Kidney (tissue), 14 donors: ENCODE measurements around the gene TBX15. TPM values are rescaled to one million over a fixed set of nuclear protein-coding genes. Genes with fewer than 3 reads are reported as not detected.

Experiments used
- DNase-seq, 5 donors: peaks; one replicate each; pipeline ENCODE4 v3.0.0-alpha.2; 2013 to 2020
- FAIRE-seq: peaks from 2 replicates; lab custom pipeline; 2012; peaks lifted over from hg19 to GRCh38; lab: Jason Lieb, UNC
- H3K27ac ChIP-seq, 2 donors: one replicate each; pipeline ENCODE4 v1.7.0; 2013; ENCODE audit warnings: low read depth in 2 of 2, low read length in 2 of 2, inconsistent platforms in 1 of 2
- H3K27me3 ChIP-seq: one replicate; pipeline ENCODE4 v1.7.1; 2013; ENCODE audit warnings: low read length, inconsistent platforms; ENCODE audit not compliant: control insufficient read depth, insufficient read depth
- H3K36me3 ChIP-seq, 3 donors: one replicate each; pipeline versions ENCODE4 v1.7.0 to v1.7.1; 2013; ENCODE audit warnings: low read length in 3 of 3, control low read depth in 1 of 3, inconsistent platforms in 1 of 3; ENCODE audit not compliant: insufficient read depth in 3 of 3, control insufficient read depth in 2 of 3
- H3K4me1 ChIP-seq, 3 donors: one replicate each; pipeline versions ENCODE4 v1.7.0 to v1.7.1; 2013; ENCODE audit warnings: low read length in 3 of 3, inconsistent platforms in 1 of 3, low read depth in 1 of 3; ENCODE audit not compliant: control insufficient read depth in 2 of 3, insufficient read depth in 2 of 3
- H3K4me3 ChIP-seq, 3 donors: one replicate each; pipeline versions ENCODE4 v1.7.0 to v1.8.1; 2013; ENCODE audit warnings: low read length in 3 of 3, control low read depth in 1 of 3, inconsistent platforms in 1 of 3
- H3K9ac ChIP-seq, 3 donors: one replicate each; pipeline versions ENCODE4 v1.7.0 to v1.7.1; 2013; ENCODE audit warnings: low read length in 3 of 3, control low read depth in 1 of 3, inconsistent platforms in 1 of 3
- H3K9me3 ChIP-seq, 3 donors: one replicate each; pipeline versions ENCODE4 v1.7.0 to v1.7.1; 2013; ENCODE audit warnings: low read length in 3 of 3, control low read depth in 1 of 3, inconsistent platforms in 1 of 3; ENCODE audit not compliant: control insufficient read depth in 2 of 3, insufficient read depth in 1 of 3
- intact Hi-C: fragments of 100-400 bp; cut with DNase I; formaldehyde crosslinking; loops from one replicate; pipeline ENCODE4 v1.11.1; 2022
- polyA plus RNA-seq: library from polyadenylated mRNA; stranded (reverse); fragments of 350-450 nt; fragmentation: Illumina TruSeq; extraction: RNeasy Lipid Tissue Mini Kit (QIAGEN cat#74804); gene quantifications from one replicate; pipeline ENCODE4 v1.2.3, GENCODE V29; 2014; ENCODE audit warnings: low read depth, low replicate concordance; ENCODE audit not compliant: insufficient read depth
- total RNA-seq: library from RNA; stranded (reverse); fragmentation: NEBNext Ultra II Directional; extraction: Animal tissue kit (Norgen Biotek cat#: 25700); gene quantifications from one replicate; pipeline ENCODE4 v1.2.1, GENCODE V29; 2021
- TF ChIP-seq, protein P1 (sequence below): IDR thresholded peaks from 3 replicates; pipeline ENCODE4 v1.5.1; 2012; ENCODE audit warnings: mild to moderate bottlenecking, moderate library complexity, borderline replicate concordance; ENCODE audit not compliant: insufficient read depth; ENCODE audit errors: extremely low read depth
- donor health status: control.
- donor health status: control.
- donor health status: control.
- donor health status: control.
- donor health status: control.
- donor health status: DM: yes; HTN: yes; CAD: no.
- donor health status: Normal renal cell carcinoma (clear cell type).

Gene TBX15
- total and polyA plus RNA-seq, 2 donors from 2014 or later, result 0.82 TPM; not detected in 1

DNA sequence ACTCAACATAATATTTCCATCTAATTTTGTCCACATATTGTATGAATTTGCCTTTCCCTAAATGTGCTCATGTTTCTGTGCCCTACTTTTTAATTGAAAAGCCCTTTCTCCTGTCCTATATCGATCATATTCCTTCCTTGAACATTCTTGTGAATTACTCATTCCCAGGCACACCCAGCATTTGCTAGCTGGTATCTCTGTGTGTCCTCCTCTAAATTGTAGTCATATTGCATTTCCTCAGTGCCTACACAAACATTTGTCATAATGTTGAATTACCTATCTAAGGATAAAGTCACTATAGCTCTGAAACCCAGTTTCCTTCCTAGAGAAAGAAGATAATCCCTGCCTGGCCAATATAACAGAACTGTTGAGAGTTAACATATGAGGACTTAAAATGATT lies 39.6 kb upstream of the TBX15 start:
- FAIRE-seq, result no peak
- TF ChIP-seq, protein P1, sequence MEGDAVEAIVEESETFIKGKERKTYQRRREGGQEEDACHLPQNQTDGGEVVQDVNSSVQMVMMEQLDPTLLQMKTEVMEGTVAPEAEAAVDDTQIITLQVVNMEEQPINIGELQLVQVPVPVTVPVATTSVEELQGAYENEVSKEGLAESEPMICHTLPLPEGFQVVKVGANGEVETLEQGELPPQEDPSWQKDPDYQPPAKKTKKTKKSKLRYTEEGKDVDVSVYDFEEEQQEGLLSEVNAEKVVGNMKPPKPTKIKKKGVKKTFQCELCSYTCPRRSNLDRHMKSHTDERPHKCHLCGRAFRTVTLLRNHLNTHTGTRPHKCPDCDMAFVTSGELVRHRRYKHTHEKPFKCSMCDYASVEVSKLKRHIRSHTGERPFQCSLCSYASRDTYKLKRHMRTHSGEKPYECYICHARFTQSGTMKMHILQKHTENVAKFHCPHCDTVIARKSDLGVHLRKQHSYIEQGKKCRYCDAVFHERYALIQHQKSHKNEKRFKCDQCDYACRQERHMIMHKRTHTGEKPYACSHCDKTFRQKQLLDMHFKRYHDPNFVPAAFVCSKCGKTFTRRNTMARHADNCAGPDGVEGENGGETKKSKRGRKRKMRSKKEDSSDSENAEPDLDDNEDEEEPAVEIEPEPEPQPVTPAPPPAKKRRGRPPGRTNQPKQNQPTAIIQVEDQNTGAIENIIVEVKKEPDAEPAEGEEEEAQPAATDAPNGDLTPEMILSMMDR, result no peak

DNA sequence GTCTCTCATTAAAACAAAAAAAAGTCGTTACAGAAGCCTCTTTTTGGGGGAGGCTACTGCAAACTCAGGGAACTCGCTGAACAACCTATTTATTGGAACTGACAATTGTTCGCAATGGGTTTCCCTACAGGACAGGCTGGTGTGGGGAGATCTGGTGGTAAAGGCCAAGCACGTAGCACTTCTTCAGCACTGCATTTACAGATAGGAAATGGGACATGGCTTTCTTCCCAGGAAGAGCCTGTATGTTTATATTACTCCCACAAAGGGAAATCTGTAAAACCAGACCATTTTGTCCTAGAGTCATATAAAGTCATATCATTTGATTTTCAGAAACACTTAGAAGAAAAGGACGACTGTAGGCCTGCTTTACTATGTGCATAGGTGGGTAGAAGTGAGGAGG lies 38.8 kb upstream of the TBX15 start:
- no peak for DNase-seq
- Histone ChIP-seq H3K36me3 (no peaks in the 10 kb centered on the region), H3K4me1 (no peaks in the 10 kb centered on the region), H3K9ac (no peak overlapping the region), H3K27ac (no peak overlapping the region), H3K27me3 (no peaks in the 10 kb centered on the region), H3K4me3 (no peak overlapping the region), H3K9me3 (no peaks in the 10 kb centered on the region)
- TF ChIP-seq, protein P1, result no peak
- FAIRE-seq, result no peak
- intact Hi-C loops, result no loop called here

More for the DNA sequence above, 39.6 kb upstream of the TBX15 start:
- Histone ChIP-seq H3K9me3 (no peaks in the 10 kb centered on the region), H3K27ac (no peak overlapping the region), H3K4me3 (no peak overlapping the region), H3K27me3 (no peaks in the 10 kb centered on the region), H3K9ac (no peak overlapping the region), H3K36me3 (no peaks in the 10 kb centered on the region), H3K4me1 (no peaks in the 10 kb centered on the region)
- intact Hi-C loops, result no loop called here
- DNase-seq, result no peak

DNA sequence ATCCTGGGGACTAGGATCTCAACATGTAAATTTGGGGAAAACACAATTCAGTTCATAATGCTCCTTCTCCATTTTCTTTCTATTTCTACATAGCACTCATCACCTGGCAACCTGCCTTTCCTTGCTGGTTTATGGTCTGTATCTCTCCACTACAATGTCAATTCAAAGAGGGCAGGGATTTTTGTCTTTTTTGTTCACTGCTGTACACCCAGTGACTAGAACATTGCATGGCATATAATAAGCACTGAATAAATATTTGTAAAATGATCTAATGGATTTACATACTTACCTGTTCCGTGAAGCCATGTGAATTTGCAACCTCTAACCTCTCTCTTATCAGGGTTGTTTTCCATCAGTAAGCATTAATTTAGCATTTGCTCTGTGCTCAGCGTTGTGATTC lies 27.4 kb upstream of the TBX15 start:
- no peak overlapping the region for H3K9ac ChIP-seq
- FAIRE-seq, result no peak
- intact Hi-C loops, result no loop called here

More for the DNA sequence above, 27.4 kb upstream of the TBX15 start:
- TF ChIP-seq, protein P1, result no peak
- Histone ChIP-seq H3K27ac (no peak overlapping the region), H3K4me3 (no peak overlapping the region), H3K4me1 (no peaks in the 10 kb centered on the region), H3K36me3 (no peaks in the 10 kb centered on the region), H3K9me3 (no peaks in the 10 kb centered on the region), H3K27me3 (no peaks in the 10 kb centered on the region)
- DNase-seq, result no peak
